CD14-positive monocyte (primary cell): Measurements from ENCODE around the gene RBMS1. TPM values are rescaled to one million over a fixed set of nuclear protein-coding genes. Genes with fewer than 3 reads are reported as not detected.

ENCODE experiments used
- DNase-seq, 3 donors: peaks; one replicate each; pipeline ENCODE4 v3.0.0-alpha.2; 2011 to 2022
- H2AFZ ChIP-seq: 2 replicates; pipeline ENCODE4 v1.6.0; 2012; ENCODE audit warnings: mild to moderate bottlenecking, low read depth, low read length, inconsistent platforms; ENCODE audit not compliant: insufficient read depth, poor library complexity, severe bottlenecking
- H3K27ac ChIP-seq, 2 donors: 1 replicate in 1 of 2; 2 replicates in 1 of 2; pipeline ENCODE4 v1.5.1; 2012 to 2013; ENCODE audit warnings: low read length in 2 of 2, control low read depth in 1 of 2, inconsistent platforms in 1 of 2, low read depth in 1 of 2, mild to moderate bottlenecking in 1 of 2
- H3K27me3 ChIP-seq, 2 donors: one replicate each; pipeline versions ENCODE4 v1.6.0 to v1.6.1; 2011 to 2013; ENCODE audit warnings: low read length in 2 of 2; ENCODE audit not compliant: control insufficient read depth in 2 of 2, insufficient read depth in 2 of 2
- H3K36me3 ChIP-seq, 2 donors: replicated peaks in 1 of 2; 1 replicate in 1 of 2; 2 replicates in 1 of 2; pipeline versions ENCODE4 v1.5.1 to v1.6.1; 2012 to 2013; ENCODE audit warnings: low read length in 2 of 2, control low read depth in 1 of 2, inconsistent platforms in 1 of 2, mild to moderate bottlenecking in 1 of 2; ENCODE audit not compliant: insufficient read depth in 2 of 2, control insufficient read depth in 1 of 2
- H3K4me1 ChIP-seq, 2 donors: 1 replicate in 1 of 2; 2 replicates in 1 of 2; pipeline versions ENCODE4 v1.5.1 to v1.6.1; 2012 to 2013; ENCODE audit warnings: low read length in 2 of 2, control low read depth in 1 of 2, inconsistent platforms in 1 of 2, mild to moderate bottlenecking in 1 of 2, moderate library complexity in 1 of 2; ENCODE audit not compliant: insufficient read depth in 2 of 2, control insufficient read depth in 1 of 2
- H3K4me2 ChIP-seq: replicated peaks from 2 replicates; pipeline ENCODE3; 2012; ENCODE audit warnings: low read length, moderate library complexity, mild to moderate bottlenecking; ENCODE audit not compliant: poor library complexity, severe bottlenecking; ENCODE audit errors: extremely low read depth
- H3K4me3 ChIP-seq, 3 experiments: fragments of 200-600 bp in 1 of 3; sonication (generic) in 1 of 3; replicated peaks in 1 of 3; 1 replicate in 2 of 3; 2 replicates in 1 of 3; pipeline ENCODE4 v1.5.1; 2011 to 2013; ENCODE audit warnings: low read length in 3 of 3, mild to moderate bottlenecking in 3 of 3, control low read depth in 2 of 3, low read depth in 2 of 3, inconsistent platforms in 1 of 3, moderate library complexity in 1 of 3
- H3K79me2 ChIP-seq: 2 replicates; pipeline ENCODE4 v1.6.0; 2012; ENCODE audit warnings: mild to moderate bottlenecking, control low read depth, inconsistent platforms, low read length, moderate library complexity; ENCODE audit not compliant: insufficient read depth
- H3K9ac ChIP-seq: 2 replicates; pipeline ENCODE4 v1.6.0; 2017; ENCODE audit warnings: low read length, mild to moderate bottlenecking; ENCODE audit not compliant: insufficient read depth, poor library complexity, severe bottlenecking
- H3K9me3 ChIP-seq, 2 donors: replicated peaks in 1 of 2; 1 replicate in 1 of 2; 2 replicates in 1 of 2; pipeline versions ENCODE4 v1.5.1 to v1.6.1; 2012 to 2013; ENCODE audit warnings: low read length in 2 of 2, control low read depth in 1 of 2; ENCODE audit not compliant: control insufficient read depth in 1 of 2, insufficient read depth in 1 of 2
- H4K20me1 ChIP-seq: 2 replicates; pipeline ENCODE4 v1.6.0; 2012; ENCODE audit warnings: mild to moderate bottlenecking, low read length, control low read depth, moderate library complexity; ENCODE audit not compliant: insufficient read depth
- H3K27ac Mint-ChIP-seq, 7 donors: one replicate each; pipeline ENCODE4 v1.8.0; 2020; ENCODE audit warnings: mild to moderate bottlenecking in 7 of 7, mixed read lengths in 7 of 7, moderate library complexity in 6 of 7, inconsistent platforms in 2 of 7
- H3K27me3 Mint-ChIP-seq, 3 donors: one replicate each; pipeline ENCODE4 v1.8.0; 2021 to 2022; ENCODE audit warnings: low read depth in 3 of 3, mild to moderate bottlenecking in 3 of 3, mixed read lengths in 3 of 3, moderate library complexity in 3 of 3, inconsistent platforms in 1 of 3
- H3K36me3 Mint-ChIP-seq, 2 donors: one replicate each; pipeline ENCODE4 v1.8.0; 2020; ENCODE audit warnings: mixed read lengths in 2 of 2, inconsistent platforms in 1 of 2, mild to moderate bottlenecking in 1 of 2
- H3K4me1 Mint-ChIP-seq: one replicate; pipeline ENCODE4 v1.8.0; 2020; ENCODE audit warnings: mild to moderate bottlenecking, mixed read lengths
- H3K4me3 Mint-ChIP-seq, 2 donors: one replicate each; pipeline ENCODE4 v1.8.0; 2020; ENCODE audit warnings: mild to moderate bottlenecking in 2 of 2, mixed read lengths in 2 of 2, moderate library complexity in 1 of 2
- H3K9me3 Mint-ChIP-seq, 7 donors: one replicate each; pipeline ENCODE4 v1.8.0; 2020 to 2022; ENCODE audit warnings: mixed read lengths in 7 of 7, mild to moderate bottlenecking in 6 of 7, moderate library complexity in 6 of 7, inconsistent platforms in 2 of 7
- WGBS: methylation state at CpG from one replicate; pipeline ENCODE4 v1.1.5; 2013; ENCODE audit warnings: missing lambda C conversion rate; ENCODE audit not compliant: insufficient coverage; 5-methylcytosine and 5-hydroxymethylcytosine counted together
- intact Hi-C, 2 donors: fragments of 100-400 bp; cut with micrococcal nuclease; formaldehyde crosslinking; loops; one replicate each; pipeline versions ENCODE4 v1.15.0 to v1.15.1; 2023
- polyA plus RNA-seq, 3 donors: library from polyadenylated mRNA; depleted of rRNA in 1 of 3; unstranded in 2 of 3; stranded (reverse) in 1 of 3; fragments of 300-500 nt in 2 of 3; fragments of >200 nt in 1 of 3; fragmentation: Illumina TruSeq in 2 of 3; gene quantifications; 1 replicate in 2 of 3; 2 replicates in 1 of 3; pipeline ENCODE4 v1.2.3, GENCODE V29; 2012 to 2021
- TF ChIP-seq, protein P1 (sequence below): fragments of 200-600 bp; IDR thresholded peaks from one replicate; pipeline ENCODE4 v1.8.0; 2022; ENCODE audit warnings: antibody characterized with exemption, mild to moderate bottlenecking

Gene RBMS1
- polyA plus RNA-seq, 3 donors: 88.2 to 91.2 (median 89.4) TPM

- peaks cover 11% of the 10 kb centered on the region for H4K20me1 ChIP-seq
- no peaks in the 10 kb centered on the region for H3K4me1 ChIP-seq
- H3K4me2 ChIP-seq: no peak overlapping the region
- TF ChIP-seq, protein P1, sequence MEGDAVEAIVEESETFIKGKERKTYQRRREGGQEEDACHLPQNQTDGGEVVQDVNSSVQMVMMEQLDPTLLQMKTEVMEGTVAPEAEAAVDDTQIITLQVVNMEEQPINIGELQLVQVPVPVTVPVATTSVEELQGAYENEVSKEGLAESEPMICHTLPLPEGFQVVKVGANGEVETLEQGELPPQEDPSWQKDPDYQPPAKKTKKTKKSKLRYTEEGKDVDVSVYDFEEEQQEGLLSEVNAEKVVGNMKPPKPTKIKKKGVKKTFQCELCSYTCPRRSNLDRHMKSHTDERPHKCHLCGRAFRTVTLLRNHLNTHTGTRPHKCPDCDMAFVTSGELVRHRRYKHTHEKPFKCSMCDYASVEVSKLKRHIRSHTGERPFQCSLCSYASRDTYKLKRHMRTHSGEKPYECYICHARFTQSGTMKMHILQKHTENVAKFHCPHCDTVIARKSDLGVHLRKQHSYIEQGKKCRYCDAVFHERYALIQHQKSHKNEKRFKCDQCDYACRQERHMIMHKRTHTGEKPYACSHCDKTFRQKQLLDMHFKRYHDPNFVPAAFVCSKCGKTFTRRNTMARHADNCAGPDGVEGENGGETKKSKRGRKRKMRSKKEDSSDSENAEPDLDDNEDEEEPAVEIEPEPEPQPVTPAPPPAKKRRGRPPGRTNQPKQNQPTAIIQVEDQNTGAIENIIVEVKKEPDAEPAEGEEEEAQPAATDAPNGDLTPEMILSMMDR: no peak
- no peaks in the 10 kb centered on the region for H3K9me3 Mint-ChIP-seq
- H3K27me3 ChIP-seq: no peaks in the 10 kb centered on the region
- no peak overlapping the region for H3K4me3 Mint-ChIP-seq
- no peaks in the 10 kb centered on the region for H3K27me3 Mint-ChIP-seq
- no peak overlapping the region for H3K9ac ChIP-seq
- intact Hi-C loops: no loop called here
- peaks cover 2% of the 10 kb centered on the region for H3K4me1 Mint-ChIP-seq
- WGBS: 100% methylated on average over 2 of the region's 9 CpGs
- H3K79me2 ChIP-seq: no peaks in the 10 kb centered on the region
- H3K9me3 ChIP-seq: no peaks in the 10 kb centered on the region
- no peak overlapping the region for H2AFZ ChIP-seq
- DNase-seq: no peak
- no peak overlapping the region for H3K27ac Mint-ChIP-seq
- H3K36me3 Mint-ChIP-seq: peaks cover 90 to 91% of the 10 kb centered on the region in 2 donors
- no peak overlapping the region for H3K4me3 ChIP-seq
- peak overlapping the region in 1 of 2 donors; percentile 15 for H3K27ac ChIP-seq
- H3K36me3 ChIP-seq: peaks cover 86 to 100% of the 10 kb centered on the region in 2 donors
Observed at GRCh38 chr2:160278101-160278878, 215.3 kb downstream of the RBMS1 start.

- H3K9ac ChIP-seq: no peak overlapping the region
- H3K27ac ChIP-seq: no peak overlapping the region
- Mint-ChIP-seq H3K4me3 (no peak overlapping the region), H3K27ac (peak overlapping the region in 1 of 7 donors; percentile 1), H3K9me3 (no peaks in the 10 kb centered on the region), H3K36me3 (peaks cover 92 to 93% of the 10 kb centered on the region in 2 donors), H3K4me1 (no peaks in the 10 kb centered on the region), H3K27me3 (no peaks in the 10 kb centered on the region)
- H3K4me3 ChIP-seq: no peak overlapping the region
- DNase-seq: no peak
- 100% methylated on average over 1 of the region's 6 CpGs for WGBS
- peaks cover 81 to 100% of the 10 kb centered on the region in 2 donors for H3K36me3 ChIP-seq
- no peak overlapping the region for H2AFZ ChIP-seq
- intact Hi-C loops: no loop called here
- no peaks in the 10 kb centered on the region for H3K9me3 ChIP-seq
- no peaks in the 10 kb centered on the region for H3K79me2 ChIP-seq
- TF ChIP-seq, protein P1: no peak
- H3K4me1 ChIP-seq: no peaks in the 10 kb centered on the region
- H4K20me1 ChIP-seq: peaks cover 9% of the 10 kb centered on the region
- no peaks in the 10 kb centered on the region for H3K27me3 ChIP-seq
- H3K4me2 ChIP-seq: no peak overlapping the region
Observed at GRCh38 chr2:160277151-160277550, 216.5 kb downstream of the RBMS1 start.
